GM12878 (cell line): ENCODE data around the gene HOXA10. TPM values are rescaled to one million over a fixed set of nuclear protein-coding genes. Genes with fewer than 3 reads are reported as not detected.

Experiments used
- ATAC-seq: fragments of 200-7000 bp; cut with Tn5 transposase; 3 replicates; pipeline ENCODE4 v1.9.1; 2020; ENCODE audit warnings: mild to moderate bottlenecking, moderate library complexity
- BruUV-seq: library from RNA; stranded (reverse); fragments of 400-500 nt; replicated peaks from 2 replicates; lab custom pipeline; 2021; lab: Mats Ljungman, UMichigan
- CTCF ChIA-PET: fragments of 300-600 bp; sonication (Branson Sonifier 250); formaldehyde crosslinking; extraction: SDS; loops from one replicate; lab custom pipeline; 2021; ENCODE audit warnings: inconsistent platforms; lab: Yijun Ruan, JAX
- POLR2A ChIA-PET: fragments of 350-600 bp; formaldehyde crosslinking; extraction: SDS; loops from one replicate; lab custom pipeline; 2021; ENCODE audit warnings: inconsistent platforms; lab: Charles Lee
- RAD21 ChIA-PET: fragments of 300-600 bp; sonication (Branson Sonifier 250); formaldehyde crosslinking; loops from one replicate; lab custom pipeline; 2023; ENCODE audit warnings: antibody characterized with exemption; ENCODE audit not compliant: unreplicated experiment; lab: Charles Lee
- SMC1A ChIA-PET: fragments of 300-600 bp; sonication (Branson Sonifier 250); formaldehyde crosslinking; loops from one replicate; lab custom pipeline; 2023; ENCODE audit not compliant: unreplicated experiment, uncharacterized antibody; lab: Charles Lee
- DNase-seq: peaks from one replicate; pipeline ENCODE4 v3.0.0-alpha.2; 2011; ENCODE audit warnings: low read depth, low spot score
- FAIRE-seq: peaks from 3 replicates; lab custom pipeline; 2011; peaks lifted over from hg19 to GRCh38; lab: Jason Lieb, UNC
- H2AFZ ChIP-seq: 2 replicates; pipeline ENCODE4 v1.6.0; 2011; ENCODE audit warnings: low read depth, low read length, control low read depth; ENCODE audit not compliant: control insufficient read depth
- H3K27ac ChIP-seq: 2 replicates; pipeline ENCODE4 v1.5.1; 2011; ENCODE audit warnings: control low read depth; ENCODE audit not compliant: control insufficient read depth, insufficient read depth
- H3K27me3 ChIP-seq, 2 experiments: replicated peaks in 1 of 2; 2 replicates each; pipeline versions ENCODE4 v1.6.0 to v1.6.1; 2011; ENCODE audit warnings: low read length in 1 of 2; ENCODE audit not compliant: control insufficient read depth in 2 of 2, insufficient read depth in 2 of 2
- H3K36me3 ChIP-seq, 2 experiments: 2 replicates each; pipeline ENCODE4 v1.5.1; 2011; ENCODE audit warnings: low read length in 1 of 2; ENCODE audit not compliant: control insufficient read depth in 2 of 2, insufficient read depth in 2 of 2
- H3K4me1 ChIP-seq: 2 replicates; pipeline ENCODE4 v1.6.1; 2011; ENCODE audit warnings: mild to moderate bottlenecking, low read length, moderate library complexity, mixed read lengths; ENCODE audit not compliant: control insufficient read depth, insufficient read depth
- H3K4me2 ChIP-seq: 2 replicates; pipeline ENCODE4 v1.6.0; 2011; ENCODE audit warnings: control low read depth; ENCODE audit not compliant: control insufficient read depth, insufficient read depth
- H3K4me3 ChIP-seq: fragments of 200-600 bp; sonication (generic); 2 replicates; pipeline ENCODE4 v1.5.1; 2016
- H3K79me2 ChIP-seq: 2 replicates; pipeline ENCODE4 v1.6.0; 2011; ENCODE audit warnings: low read length; ENCODE audit not compliant: control insufficient read depth, insufficient read depth
- H3K9ac ChIP-seq: 2 replicates; pipeline ENCODE4 v1.8.0; 2011; ENCODE audit warnings: low read length, control low read depth, mixed read lengths; ENCODE audit not compliant: control insufficient read depth, insufficient read depth
- H3K9me3 ChIP-seq: replicated peaks from 3 replicates; pipeline ENCODE4 v1.5.1; 2011; ENCODE audit warnings: mild to moderate bottlenecking, low read length; ENCODE audit not compliant: control insufficient read depth, insufficient read depth
- H4K20me1 ChIP-seq: 2 replicates; pipeline ENCODE4 v1.6.0; 2011; ENCODE audit not compliant: control insufficient read depth, insufficient read depth
- CBX5 ChIP-seq: sonication (generic); IDR thresholded peaks from 2 replicates; pipeline ENCODE4 v1.6.1; 2016; ENCODE audit warnings: low read depth, moderate library complexity, mild to moderate bottlenecking, inconsistent platforms
- MTA3 ChIP-seq: IDR thresholded peaks from 2 replicates; pipeline ENCODE4 v1.6.1; 2012; ENCODE audit warnings: low read length, inconsistent platforms, borderline replicate concordance
- NKRF ChIP-seq: fragments of 450-650 bp; conservative IDR thresholded peaks from 2 replicates; pipeline ENCODE4 v1.6.1; 2017; ENCODE audit warnings: mild to moderate bottlenecking, moderate library complexity
- PKNOX1 ChIP-seq: fragments of 450-650 bp; IDR thresholded peaks from 2 replicates; pipeline ENCODE4 v1.6.1; 2016; ENCODE audit warnings: mild to moderate bottlenecking
- SMC3 ChIP-seq: IDR thresholded peaks from 2 replicates; pipeline ENCODE4 v1.6.1; 2011; ENCODE audit warnings: low read length, improper control_type of control experiment, borderline replicate concordance
- WRNIP1 ChIP-seq: IDR thresholded peaks from 2 replicates; pipeline ENCODE4 v1.6.1; 2011; ENCODE audit warnings: low read depth, low read length, improper control_type of control experiment, borderline replicate concordance
- WGBS: methylation state at CpG from one replicate; pipeline ENCODE4 v1.1.6; 2016; ENCODE audit warnings: low lambda C conversion rate; ENCODE audit not compliant: insufficient replicate concordance, insufficient coverage; ENCODE audit errors: missing lambda C conversion rate; 5-methylcytosine and 5-hydroxymethylcytosine counted together
- in situ Hi-C: fragments of 300-500 bp; cut with MboI; formaldehyde crosslinking; loops from 9 replicates; pipeline ENCODE4 v1.14.3; 2018; ENCODE audit warnings: mixed read lengths
- intact Hi-C: fragments of 100-400 bp; cut with micrococcal nuclease; formaldehyde crosslinking; loops from one replicate; pipeline ENCODE4 v1.14.2; 2022; ENCODE audit not compliant: unreplicated experiment
- polyA plus RNA-seq, 11 experiments: library from polyadenylated mRNA; depleted of rRNA in 4 of 11; unstranded in 6 of 11; stranded (reverse) in 5 of 11; fragments of >200 nt; fragmentation: Nextera tagmentation in 4 of 11; fragmentation: Illumina TruSeq in 1 of 11; extraction: Ambion mirVana in 4 of 11; extraction: Trizol in 1 of 11; gene quantifications; 1 replicate in 1 of 11; 2 replicates in 10 of 11; pipeline versions ENCODE4 v1.2.1 to v1.2.3, GENCODE V29; 2011 to 2016; ENCODE audit warnings: inconsistent platforms in 2 of 11, missing spikeins in 2 of 11, low read depth in 1 of 11
- total RNA-seq, 4 experiments: library from RNA; depleted of rRNA in 3 of 4; stranded (reverse); fragments of >200 nt in 3 of 4; fragmentation: Illumina TruSeq in 1 of 4; extraction: Trizol in 1 of 4; gene quantifications; 2 replicates each; pipeline versions ENCODE4 v1.2.1 to v1.2.3, GENCODE V29; 2013 to 2021
- TF ChIP-seq, protein P1 (sequence below): fragments of 450-650 bp; formaldehyde crosslinking; IDR thresholded peaks from 2 replicates; pipeline ENCODE4 v1.4.0; 2022; ENCODE audit warnings: mild to moderate bottlenecking, moderate library complexity
- TF ChIP-seq, protein P2 (sequence below): fragments of 450-650 bp; IDR thresholded peaks from 2 replicates; pipeline ENCODE4 v1.6.1; 2017; ENCODE audit warnings: mild to moderate bottlenecking, low read depth, inconsistent platforms; ENCODE audit not compliant: poor library complexity, severe bottlenecking

Gene HOXA10
- total and polyA plus RNA-seq, 10 of the 15 experiments (the other 5 are each of a cell fraction or from before 2014, with no cell fraction given), result not detected

DNA sequence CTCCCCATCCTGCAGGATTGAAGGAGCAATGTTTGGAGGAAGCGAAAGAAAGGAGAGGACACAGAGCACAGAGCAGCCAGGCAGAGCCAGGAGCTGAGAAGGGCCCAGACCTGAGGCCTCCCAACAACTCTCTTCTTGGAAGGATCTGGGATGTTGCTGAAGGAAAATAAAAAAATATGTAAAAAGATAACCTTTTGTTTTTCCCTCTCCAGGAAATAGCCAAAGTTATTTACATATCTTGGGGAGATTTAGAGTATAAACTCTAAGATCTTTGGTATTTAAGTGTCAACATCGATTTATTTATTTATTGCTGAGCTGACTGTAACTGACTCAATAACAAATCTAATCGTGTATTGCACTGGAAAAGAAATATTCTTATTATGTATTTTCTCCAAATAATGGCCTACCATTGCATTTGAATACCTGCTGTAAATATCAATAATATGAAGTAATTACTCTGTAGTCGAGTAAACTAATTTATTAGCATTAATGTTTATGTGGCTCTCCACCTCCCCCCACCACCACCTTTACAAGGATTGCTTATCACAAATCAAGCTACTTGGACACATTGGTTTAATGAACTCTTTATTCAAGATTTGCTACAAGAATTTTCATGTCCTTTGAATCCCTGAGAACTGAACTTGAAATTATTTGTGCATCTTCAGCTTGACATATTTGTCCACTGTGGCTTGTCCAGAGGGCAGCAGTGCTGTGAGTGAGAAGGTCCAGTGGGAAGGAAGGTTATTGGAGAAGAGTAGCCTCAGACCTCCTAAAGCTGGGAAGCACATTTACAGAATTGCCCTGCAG is 12.8 kb upstream of the HOXA10 start:
- intact Hi-C loops, result no loop called here

More for the DNA sequence above, 12.8 kb upstream of the HOXA10 start:
- no peaks in the 10 kb centered on the region; the same call in 2 of the 3 replicates for H3K9me3 ChIP-seq
- in situ Hi-C loops, result no loop called here
- ATAC-seq (no peak), FAIRE-seq (no peak), DNase-seq (no peak)
- H3K4me1 ChIP-seq, result no peaks in the 10 kb centered on the region
- ChIA-PET CTCF (interaction anchor here (0.6 to 2.1 kb wide), 2 partner anchors 9 to 583 kb away, joined by 3 to 7 read pairs; no protein-coding TSS in a partner anchor), SMC1A (interaction anchor here (1.2 kb wide), 1 partner anchor 9 kb away, joined by 5 read pairs; no protein-coding TSS in a partner anchor), POLR2A (no interaction called here), RAD21 (interaction anchor here (0.6 kb wide), 1 partner anchor 72 kb away, joined by 4 read pairs; no protein-coding TSS in a partner anchor)
- no peak overlapping the region for H3K27ac ChIP-seq
- BruUV-seq, result no TSS peak
- WGBS, result 2% methylated on average over 4 of the region's 4 CpGs
- 0 out of 2 replicates have a peak, but pooled peaks cover 3% of the 10 kb centered on the region for H4K20me1 ChIP-seq
- H3K36me3 ChIP-seq, result no peaks in the 10 kb centered on the region
- no peaks in the 10 kb centered on the region for H3K79me2 ChIP-seq
- H2AFZ ChIP-seq, result no peak overlapping the region
- no peak overlapping the region for H3K4me2 ChIP-seq
- no peak overlapping the region for H3K9ac ChIP-seq
- TF ChIP-seq WRNIP1, result no peak
- TF ChIP-seq PKNOX1, result no peak
- no peak for TF ChIP-seq CBX5
- TF ChIP-seq, protein P1, sequence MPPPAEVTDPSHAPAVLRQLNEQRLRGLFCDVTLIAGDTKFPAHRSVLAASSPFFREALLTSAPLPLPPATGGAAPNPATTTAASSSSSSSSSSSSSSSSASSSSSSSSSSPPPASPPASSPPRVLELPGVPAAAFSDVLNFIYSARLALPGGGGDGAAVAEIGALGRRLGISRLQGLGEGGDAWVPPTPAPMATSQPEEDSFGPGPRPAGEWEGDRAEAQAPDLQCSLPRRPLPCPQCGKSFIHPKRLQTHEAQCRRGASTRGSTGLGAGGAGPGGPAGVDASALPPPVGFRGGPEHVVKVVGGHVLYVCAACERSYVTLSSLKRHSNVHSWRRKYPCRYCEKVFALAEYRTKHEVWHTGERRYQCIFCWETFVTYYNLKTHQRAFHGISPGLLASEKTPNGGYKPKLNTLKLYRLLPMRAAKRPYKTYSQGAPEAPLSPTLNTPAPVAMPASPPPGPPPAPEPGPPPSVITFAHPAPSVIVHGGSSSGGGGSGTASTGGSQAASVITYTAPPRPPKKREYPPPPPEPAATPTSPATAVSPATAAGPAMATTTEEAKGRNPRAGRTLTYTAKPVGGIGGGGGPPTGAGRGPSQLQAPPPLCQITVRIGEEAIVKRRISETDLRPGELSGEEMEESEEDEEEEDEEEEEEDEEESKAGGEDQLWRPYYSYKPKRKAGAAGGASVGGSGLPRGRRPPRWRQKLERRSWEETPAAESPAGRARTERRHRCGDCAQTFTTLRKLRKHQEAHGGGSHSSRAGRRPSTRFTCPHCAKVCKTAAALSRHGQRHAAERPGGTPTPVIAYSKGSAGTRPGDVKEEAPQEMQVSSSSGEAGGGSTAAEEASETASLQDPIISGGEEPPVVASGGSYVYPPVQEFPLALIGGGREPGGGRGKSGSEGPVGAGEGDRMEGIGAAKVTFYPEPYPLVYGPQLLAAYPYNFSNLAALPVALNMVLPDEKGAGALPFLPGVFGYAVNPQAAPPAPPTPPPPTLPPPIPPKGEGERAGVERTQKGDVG (CRISPR knock-in tag), result no peak
- no peak for TF ChIP-seq SMC3
- TF ChIP-seq, protein P2, sequence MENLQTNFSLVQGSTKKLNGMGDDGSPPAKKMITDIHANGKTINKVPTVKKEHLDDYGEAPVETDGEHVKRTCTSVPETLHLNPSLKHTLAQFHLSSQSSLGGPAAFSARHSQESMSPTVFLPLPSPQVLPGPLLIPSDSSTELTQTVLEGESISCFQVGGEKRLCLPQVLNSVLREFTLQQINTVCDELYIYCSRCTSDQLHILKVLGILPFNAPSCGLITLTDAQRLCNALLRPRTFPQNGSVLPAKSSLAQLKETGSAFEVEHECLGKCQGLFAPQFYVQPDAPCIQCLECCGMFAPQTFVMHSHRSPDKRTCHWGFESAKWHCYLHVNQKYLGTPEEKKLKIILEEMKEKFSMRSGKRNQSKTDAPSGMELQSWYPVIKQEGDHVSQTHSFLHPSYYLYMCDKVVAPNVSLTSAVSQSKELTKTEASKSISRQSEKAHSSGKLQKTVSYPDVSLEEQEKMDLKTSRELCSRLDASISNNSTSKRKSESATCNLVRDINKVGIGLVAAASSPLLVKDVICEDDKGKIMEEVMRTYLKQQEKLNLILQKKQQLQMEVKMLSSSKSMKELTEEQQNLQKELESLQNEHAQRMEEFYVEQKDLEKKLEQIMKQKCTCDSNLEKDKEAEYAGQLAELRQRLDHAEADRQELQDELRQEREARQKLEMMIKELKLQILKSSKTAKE, result no peak
- no peak for TF ChIP-seq MTA3
- TF ChIP-seq NKRF, result no peak
- peaks cover 49 to 54% of the 10 kb centered on the region in 2 experiments for H3K27me3 ChIP-seq
- H3K4me3 ChIP-seq, result no peak overlapping the region
